HG03354 (cell line): ENCODE data around the gene KIAA1614.
"Not testable (repeated sequence)": the region's sequence is repeated elsewhere in the genome, so short reads cannot be mapped to it uniquely, and the experiment has no call there.

Experiments used
- ATAC-seq: cut with Tn5 transposase; IDR thresholded peaks from one replicate; pipeline ENCODE4 v1.9.1; 2021; ENCODE audit warnings: mild to moderate bottlenecking; ENCODE audit not compliant: unreplicated experiment, poor library complexity, severe bottlenecking

Gene KIAA1614

DNA sequence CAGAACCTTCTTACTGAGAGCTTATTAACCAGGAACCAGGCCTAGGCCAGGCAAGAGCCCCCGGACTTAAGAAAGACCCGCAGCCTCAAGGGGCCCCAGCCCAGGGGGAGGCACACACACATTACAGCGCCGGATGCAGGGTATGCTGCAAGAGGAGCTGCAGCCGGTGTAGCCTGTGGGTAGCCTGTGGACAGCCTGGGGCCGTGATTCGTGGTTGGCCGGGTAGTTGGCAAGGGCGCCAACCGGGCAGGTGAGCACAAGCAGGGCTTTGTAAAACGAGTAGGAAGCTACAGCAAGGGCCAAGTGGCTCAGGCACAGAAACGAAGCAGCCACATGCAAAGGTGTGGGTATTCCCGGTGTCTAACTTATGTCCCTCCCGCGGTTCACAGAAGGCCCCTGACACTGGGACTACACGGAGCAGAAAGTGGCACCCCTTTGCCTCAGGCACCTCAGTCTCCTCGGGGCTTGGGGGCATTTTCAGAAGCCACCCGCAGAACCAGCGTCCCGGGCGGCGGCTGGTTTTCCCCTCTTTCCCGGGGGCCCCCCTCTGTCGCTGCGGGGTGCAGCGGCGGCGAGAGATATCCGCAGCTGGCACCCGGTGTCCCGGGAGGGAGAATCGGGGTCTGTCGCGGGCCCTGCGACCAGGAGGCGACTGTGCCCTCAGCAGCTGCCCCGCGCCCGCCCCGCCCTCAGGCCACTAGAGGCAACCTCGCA lies 40.8 kb downstream of the KIAA1614 start:
- peak; percentile 28 for ATAC-seq

DNA sequence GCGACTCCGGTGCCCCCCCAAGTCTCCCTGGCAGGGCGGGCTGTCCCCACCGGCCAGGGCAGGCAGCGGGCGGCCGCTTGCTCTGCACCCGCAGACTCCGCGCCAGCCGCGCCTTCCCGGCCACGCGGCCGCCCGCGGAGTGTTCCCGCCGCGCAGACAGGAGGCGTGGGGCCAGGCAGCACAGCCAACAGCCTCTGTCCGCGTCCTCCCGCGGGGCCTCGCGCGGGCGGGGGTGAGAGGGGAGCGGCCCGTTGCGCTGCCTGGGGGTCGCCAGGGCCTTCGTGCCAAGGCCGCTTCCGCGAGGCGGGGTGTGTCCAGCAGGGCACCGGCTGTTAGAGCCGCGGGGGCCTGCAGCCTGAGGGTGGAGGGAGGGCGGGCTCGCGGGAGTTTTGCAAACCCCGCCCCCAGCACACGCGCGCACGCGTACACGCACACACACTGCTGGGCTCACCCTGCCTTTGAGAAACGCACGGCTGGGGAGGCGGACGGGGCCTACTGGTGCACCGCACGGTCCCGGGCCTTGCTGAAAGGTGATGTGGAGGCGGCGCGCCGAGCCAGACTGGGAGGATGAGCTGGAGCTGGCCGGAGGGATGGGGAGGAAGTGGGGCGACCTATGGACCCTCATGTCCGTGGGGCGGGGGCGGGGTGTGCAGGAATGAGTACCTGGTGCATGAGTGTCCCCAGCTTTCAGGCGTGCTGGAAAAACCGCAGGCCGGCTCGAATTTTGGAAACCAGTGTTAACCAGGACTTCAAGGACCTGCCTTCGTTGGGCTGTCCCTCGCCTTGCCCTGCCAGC lies 41.5 kb downstream of the KIAA1614 start:
- ATAC-seq, result peak; percentile 83

DNA sequence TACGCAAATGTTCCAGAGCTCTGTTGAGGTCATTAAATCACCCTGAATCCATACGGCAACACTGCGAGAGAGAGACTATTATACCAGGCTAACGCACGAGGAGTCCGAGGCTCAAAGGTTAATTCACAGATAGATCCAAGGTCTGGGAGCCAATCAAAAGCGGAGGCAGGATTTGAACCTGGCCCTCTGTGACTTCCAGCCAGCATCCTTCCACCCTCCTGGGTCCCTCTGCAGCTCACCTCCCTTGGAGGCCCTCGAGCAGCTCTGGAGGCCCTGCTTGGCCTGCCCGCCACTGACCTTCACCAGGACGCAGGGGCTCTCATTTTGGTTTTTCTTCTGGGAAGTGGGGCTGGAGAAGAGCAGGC lies 42.1 kb downstream of the KIAA1614 start:
- no peak for ATAC-seq

DNA sequence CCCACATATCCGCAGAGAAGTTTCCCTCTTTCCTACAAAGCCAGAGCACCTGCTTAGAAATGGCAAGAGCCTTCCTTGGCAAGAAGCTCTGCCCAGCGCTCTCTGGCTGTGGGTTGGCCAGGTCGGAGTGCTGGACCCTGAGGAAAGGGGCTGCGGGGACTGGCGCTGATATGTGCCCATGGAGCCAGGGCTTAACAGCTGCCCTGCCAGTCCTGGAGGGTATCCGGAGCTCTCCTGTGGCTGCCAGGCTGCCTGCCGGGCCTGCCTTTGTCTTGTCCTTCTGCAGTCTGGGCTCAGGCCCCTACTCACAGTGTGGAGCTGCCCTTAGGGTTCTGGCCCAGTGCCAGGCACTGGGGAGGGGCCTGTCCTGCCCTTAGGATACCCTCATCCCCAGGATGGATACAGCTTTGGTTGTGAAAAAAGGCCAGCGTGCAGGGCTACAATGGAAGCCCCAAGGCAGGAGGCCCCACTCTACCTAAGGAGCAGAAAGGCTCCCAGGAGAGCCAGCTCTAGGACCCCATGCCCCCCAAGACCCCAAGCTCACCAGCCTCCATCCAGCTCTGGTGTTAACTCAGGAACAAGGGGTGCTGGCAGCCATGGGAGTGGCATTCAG lies 43.4 kb downstream of the KIAA1614 start:
- no peak for ATAC-seq

DNA sequence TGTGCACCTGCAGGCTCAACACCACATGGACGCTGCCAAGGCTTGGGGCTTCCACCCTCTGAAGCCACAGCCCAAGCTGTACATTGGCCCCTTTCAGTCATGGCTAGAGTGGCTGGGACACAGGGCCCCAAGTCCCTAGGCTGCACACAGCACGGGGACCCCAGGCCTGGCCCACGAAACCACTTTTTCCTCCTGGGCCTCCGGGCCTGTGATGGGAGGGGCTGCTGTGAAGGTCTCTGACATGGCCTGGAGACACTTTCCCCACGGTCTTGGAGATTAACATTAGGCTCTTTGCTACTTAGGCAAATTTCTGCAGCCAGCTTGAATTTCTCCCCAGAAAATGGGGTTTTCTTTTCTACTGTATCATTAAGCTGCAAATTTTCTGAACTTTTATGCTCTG lies 46.9 kb downstream of the KIAA1614 start:
- ATAC-seq, result not testable (repeated sequence)

DNA sequence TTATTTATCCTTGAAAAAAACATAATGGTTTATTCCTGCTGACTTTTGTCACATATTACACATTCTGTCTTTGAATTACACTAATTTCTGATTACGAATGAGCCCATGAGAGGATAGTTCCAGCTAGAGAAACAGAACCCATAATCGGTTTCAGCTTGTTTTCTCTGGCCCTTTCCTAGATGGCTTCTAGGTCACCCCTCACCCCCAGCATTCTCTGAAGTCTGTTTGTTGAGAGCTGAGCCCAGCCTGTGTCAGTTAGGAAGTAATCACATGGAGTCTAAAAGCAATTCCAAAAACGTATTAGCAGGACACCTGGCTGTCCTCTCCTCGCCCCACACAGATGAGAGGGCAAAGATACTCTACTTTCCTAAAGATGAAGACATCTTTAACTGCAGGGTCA lies 48.9 kb downstream of the KIAA1614 start:
- ATAC-seq, result no peak

DNA sequence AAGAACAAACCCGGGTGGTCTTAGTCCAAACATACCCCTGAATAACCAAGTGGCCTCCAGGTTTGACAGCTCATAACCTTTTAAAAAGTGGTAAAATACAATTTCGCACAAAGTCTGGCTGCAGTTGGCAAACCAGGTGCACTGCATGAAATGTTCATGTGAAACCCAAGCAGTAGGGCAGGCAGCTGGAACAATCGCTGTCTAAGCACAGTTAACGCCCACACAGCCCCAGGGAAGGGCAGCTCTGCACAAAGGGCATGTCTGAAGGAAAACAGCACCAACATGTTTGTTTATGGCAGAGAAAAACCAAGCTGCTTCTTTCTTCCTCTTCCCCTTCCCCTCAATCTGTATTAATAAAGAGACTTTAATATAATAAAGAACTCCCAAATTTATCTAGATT lies 49.5 kb downstream of the KIAA1614 start:
- ATAC-seq, result no peak

- no peak for ATAC-seq
These were observed 51.4 kb downstream of the KIAA1614 start for GRCh38 chr1:180964056-180964455.

- ATAC-seq, result no peak
These were observed 51.9 kb downstream of the KIAA1614 start for GRCh38 chr1:180964595-180964994.

DNA sequence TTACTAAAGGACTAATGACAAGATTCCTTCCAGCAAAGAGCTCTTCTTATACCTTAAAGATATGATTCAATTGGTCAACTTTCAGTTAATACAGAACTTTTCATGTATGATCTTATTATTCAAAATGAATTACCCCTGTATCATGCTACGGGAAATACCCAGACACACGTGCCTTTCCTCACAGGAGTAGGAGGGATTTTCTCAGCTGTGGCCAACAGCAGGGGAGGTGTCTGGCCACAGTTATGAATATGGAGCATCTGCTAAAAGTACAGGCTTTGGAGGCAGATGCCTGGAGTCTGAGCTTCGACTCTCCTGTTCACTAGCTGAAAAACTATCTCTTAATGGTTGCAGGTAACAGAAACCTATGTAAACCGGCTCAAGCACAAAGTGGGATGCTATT lies 53.6 kb downstream of the KIAA1614 start:
- no peak for ATAC-seq

GRCh38 chr1:180966744-180967536 lies 54.2 kb downstream of the KIAA1614 start:
- no peak for ATAC-seq

DNA sequence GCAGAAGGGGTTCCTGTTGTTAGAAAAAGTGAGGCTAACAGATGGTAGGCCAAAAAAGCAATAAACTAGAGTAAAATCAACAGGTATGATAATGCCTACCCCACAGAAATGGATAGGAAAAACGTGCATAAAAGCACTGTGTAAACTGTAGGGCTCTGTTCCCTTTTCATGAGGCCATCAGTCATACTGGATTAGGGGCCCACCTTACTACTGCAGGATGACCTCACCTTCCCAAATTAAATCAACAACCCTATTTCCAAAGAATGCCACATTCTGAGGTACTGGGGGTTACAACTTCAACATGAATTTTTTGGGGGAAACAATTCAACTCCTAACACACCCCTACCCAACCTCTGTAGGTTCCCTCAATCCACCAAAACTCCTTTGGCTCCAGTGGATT lies 54.9 kb downstream of the KIAA1614 start:
- no peak for ATAC-seq

DNA sequence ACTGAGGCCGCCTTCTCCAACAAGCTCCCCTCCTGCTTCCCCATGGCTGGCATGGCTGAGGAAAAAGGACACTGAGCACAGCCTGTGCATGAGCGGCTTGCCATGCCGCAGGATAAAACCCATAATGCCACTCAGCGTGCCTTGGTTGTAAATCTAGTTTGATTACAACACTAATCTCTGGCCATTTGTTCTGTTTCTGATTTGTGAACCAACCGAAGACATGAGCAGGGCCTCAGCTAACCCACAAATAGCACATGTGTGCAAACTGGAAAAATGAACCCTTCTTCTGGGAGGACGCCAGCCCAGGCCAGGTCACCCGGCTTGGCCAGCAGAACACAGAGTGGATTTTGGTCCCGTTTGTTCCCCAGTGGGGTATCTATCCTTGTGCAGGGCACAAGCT lies 56.1 kb downstream of the KIAA1614 start:
- ATAC-seq, result not testable (repeated sequence)

DNA sequence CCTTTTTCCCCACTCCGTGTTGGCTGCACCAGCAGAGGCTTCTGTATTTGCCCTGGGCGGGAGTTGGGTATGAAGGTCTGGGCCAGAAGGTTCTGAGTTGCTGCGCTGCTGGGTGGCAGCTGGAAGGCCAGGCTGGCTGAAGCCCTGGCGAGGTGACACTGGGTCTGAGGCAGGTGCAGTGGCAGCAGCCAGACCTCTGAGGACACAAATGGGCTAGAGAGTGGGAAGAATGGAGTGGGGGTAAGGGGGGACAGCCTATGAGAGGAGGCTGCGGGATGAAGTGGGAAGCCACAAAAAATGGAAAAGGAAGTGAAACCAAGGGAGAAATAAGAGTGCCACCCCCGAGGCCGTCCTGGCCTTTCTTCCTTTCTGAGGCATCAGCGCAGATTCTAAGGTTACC lies 56.7 kb downstream of the KIAA1614 start:
- no peak for ATAC-seq

- no peak for ATAC-seq
These were observed 57.8 kb downstream of the KIAA1614 start for GRCh38 chr1:180970333-180971079.

DNA sequence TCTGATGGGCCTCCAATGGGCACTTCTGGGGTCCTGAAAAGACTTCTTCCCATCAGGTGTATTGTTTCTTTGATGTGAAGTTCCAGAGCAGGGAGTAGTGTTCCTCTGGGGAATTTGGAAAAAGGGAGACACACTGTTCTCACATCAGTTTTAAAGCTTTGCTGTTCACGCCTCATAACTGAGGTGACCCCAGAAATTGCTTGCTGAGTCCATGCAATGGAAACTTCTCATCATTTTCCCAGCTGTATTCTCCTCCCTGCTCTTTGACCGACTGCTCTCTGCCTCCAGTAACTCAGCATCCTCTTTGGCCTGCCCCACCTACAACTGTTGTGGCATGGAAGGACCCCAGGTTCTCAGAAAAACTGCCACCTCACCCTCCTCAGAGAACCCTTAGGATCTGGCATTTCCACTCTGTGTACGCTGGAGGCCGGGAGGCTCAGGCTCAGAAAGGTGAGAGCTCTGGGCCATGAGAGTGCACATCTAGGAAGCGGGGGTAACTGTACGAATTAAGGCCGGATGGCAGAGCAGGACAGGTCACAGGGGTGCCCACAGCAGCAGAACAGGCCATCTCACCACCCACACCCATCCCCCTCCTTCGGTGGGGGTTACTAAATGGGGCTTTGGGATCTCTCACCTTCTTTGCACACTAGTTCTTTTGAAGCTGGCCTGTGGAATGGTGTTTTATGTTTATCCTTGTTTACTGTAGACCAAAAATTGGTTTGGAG lies 58.7 kb downstream of the KIAA1614 start:
- no peak for ATAC-seq

- ATAC-seq, result no peak
These were observed 60.7 kb downstream of the KIAA1614 start for GRCh38 chr1:180973369-180973768.

- no peak for ATAC-seq
These were observed 61.5 kb downstream of the KIAA1614 start for GRCh38 chr1:180974236-180974635.

DNA sequence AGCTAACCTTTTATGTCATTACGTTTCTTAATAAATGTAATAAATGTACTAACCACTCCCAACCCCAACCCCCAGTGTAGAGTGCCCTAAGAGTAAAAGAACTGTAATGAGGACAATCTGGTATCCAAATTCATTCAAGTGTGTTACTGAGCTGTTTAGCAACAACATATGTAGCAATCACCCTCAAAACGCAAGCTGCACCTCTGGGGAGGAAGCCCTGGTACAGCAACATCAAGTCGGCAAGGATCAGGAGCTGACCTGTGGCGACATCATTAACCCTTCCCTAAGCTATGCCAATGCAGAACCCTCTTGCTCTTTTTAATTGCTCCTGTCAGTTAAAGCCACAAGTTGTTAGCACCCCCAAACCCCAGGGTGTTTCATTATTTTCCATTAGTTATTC lies 62.9 kb downstream of the KIAA1614 start:
- no peak for ATAC-seq
